ENCODE measurements around the gene ARID1B. TPM values are rescaled to one million over a fixed set of nuclear protein-coding genes. Genes with fewer than 3 reads are reported as not detected.

ARID1B gene
- total and polyA plus RNA-seq, 4 donors = 7.0 to 49.0 (median 24.2) TPM

- 97% methylated on average over 5 of the region's 5 CpGs for WGBS
- no peaks in the 10 kb centered on the region for H3K36me3 ChIP-seq (ENCODE audit: control insufficient read depth in 4 of 4, insufficient read depth in 3 of 4, low read depth in 1 of 4, low read length in 3 of 4)
- H3K9me3 ChIP-seq (ENCODE audit: control insufficient read depth in 4 of 4, low read length in 3 of 4) = no peaks in the 10 kb centered on the region
- H3K9ac ChIP-seq (ENCODE audit: low read depth in 1 of 2, low read length in 2 of 2) = no peak overlapping the region
- peaks cover 0 to 23% (median 10%) of the 10 kb centered on the region in 4 donors for H3K4me1 ChIP-seq (ENCODE audit: control insufficient read depth in 4 of 4, insufficient read depth in 4 of 4, low read length in 3 of 4)
- H3K27ac ChIP-seq (ENCODE audit: low read depth in 1 of 2, low read length in 2 of 2) = no peak overlapping the region
- no peak for TF ChIP-seq FOXA1 (IDR thresholded peaks at IDR 0.05)
- TF ChIP-seq, protein P1, sequence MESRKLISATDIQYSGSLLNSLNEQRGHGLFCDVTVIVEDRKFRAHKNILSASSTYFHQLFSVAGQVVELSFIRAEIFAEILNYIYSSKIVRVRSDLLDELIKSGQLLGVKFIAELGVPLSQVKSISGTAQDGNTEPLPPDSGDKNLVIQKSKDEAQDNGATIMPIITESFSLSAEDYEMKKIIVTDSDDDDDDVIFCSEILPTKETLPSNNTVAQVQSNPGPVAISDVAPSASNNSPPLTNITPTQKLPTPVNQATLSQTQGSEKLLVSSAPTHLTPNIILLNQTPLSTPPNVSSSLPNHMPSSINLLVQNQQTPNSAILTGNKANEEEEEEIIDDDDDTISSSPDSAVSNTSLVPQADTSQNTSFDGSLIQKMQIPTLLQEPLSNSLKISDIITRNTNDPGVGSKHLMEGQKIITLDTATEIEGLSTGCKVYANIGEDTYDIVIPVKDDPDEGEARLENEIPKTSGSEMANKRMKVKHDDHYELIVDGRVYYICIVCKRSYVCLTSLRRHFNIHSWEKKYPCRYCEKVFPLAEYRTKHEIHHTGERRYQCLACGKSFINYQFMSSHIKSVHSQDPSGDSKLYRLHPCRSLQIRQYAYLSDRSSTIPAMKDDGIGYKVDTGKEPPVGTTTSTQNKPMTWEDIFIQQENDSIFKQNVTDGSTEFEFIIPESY (IDR thresholded peaks at IDR 0.05) = no peak
- TF ChIP-seq, protein P2, sequence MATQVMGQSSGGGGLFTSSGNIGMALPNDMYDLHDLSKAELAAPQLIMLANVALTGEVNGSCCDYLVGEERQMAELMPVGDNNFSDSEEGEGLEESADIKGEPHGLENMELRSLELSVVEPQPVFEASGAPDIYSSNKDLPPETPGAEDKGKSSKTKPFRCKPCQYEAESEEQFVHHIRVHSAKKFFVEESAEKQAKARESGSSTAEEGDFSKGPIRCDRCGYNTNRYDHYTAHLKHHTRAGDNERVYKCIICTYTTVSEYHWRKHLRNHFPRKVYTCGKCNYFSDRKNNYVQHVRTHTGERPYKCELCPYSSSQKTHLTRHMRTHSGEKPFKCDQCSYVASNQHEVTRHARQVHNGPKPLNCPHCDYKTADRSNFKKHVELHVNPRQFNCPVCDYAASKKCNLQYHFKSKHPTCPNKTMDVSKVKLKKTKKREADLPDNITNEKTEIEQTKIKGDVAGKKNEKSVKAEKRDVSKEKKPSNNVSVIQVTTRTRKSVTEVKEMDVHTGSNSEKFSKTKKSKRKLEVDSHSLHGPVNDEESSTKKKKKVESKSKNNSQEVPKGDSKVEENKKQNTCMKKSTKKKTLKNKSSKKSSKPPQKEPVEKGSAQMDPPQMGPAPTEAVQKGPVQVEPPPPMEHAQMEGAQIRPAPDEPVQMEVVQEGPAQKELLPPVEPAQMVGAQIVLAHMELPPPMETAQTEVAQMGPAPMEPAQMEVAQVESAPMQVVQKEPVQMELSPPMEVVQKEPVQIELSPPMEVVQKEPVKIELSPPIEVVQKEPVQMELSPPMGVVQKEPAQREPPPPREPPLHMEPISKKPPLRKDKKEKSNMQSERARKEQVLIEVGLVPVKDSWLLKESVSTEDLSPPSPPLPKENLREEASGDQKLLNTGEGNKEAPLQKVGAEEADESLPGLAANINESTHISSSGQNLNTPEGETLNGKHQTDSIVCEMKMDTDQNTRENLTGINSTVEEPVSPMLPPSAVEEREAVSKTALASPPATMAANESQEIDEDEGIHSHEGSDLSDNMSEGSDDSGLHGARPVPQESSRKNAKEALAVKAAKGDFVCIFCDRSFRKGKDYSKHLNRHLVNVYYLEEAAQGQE (IDR thresholded peaks at IDR 0.05) = no peak
- no peak for TF ChIP-seq RXRA (IDR thresholded peaks at IDR 0.05)
- no peak for TF ChIP-seq JUND (IDR thresholded peaks at IDR 0.05)
- TF ChIP-seq EGR1 (IDR thresholded peaks at IDR 0.05; ENCODE audit: low read depth in 2 of 2) = no peak
- TF ChIP-seq FOXA2 (IDR thresholded peaks at IDR 0.05) = no peak
- no peak for TF ChIP-seq HNF4G (IDR thresholded peaks at IDR 0.05)
- no peak for TF ChIP-seq YY1 (IDR thresholded peaks at IDR 0.05)
- TF ChIP-seq MAX (IDR thresholded peaks at IDR 0.05) = no peak
- no peaks in the 10 kb centered on the region for H3K27me3 ChIP-seq (ENCODE audit: control insufficient read depth in 4 of 4, insufficient read depth in 4 of 4, low read length in 3 of 4)
- no peak for DNase-seq (ENCODE audit: low spot score)
- no peak overlapping the region for H3K4me3 ChIP-seq (ENCODE audit: low read depth in 1 of 3, low read length in 3 of 3)
Measured at GRCh38 chr6:156969233-156969632, 192.1 kb downstream of the ARID1B start.

DNA sequence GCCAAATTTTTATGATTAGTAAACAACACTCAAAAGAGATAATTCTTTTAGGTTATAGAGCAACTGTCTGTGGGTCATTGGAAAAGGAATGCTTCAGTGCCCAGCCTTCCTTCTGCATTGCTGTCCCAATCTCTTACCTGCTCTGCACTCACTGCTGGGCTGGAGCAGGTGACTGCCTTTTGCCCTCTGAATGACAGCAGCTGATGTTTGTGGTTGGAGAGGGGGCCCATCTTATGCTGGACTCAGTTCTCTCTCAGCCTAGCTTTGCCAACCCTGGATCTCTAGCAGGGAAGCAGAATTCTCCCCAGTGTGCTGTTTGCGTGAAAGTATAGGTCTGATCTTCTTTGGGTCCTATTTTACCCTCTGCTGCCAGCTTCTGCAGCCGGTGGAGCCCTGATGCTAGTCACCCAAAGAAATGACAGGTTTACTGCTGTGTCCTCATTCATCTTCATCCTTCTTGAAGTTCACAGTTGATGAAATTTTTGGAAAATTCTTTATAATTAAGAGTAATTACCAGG is 193.5 kb downstream of the ARID1B start:
- Histone ChIP-seq H3K27me3 (ENCODE audit: control insufficient read depth in 4 of 4, insufficient read depth in 4 of 4, low read length in 3 of 4) (no peaks in the 10 kb centered on the region), H3K4me3 (ENCODE audit: low read depth in 1 of 3, low read length in 3 of 3) (no peak overlapping the region), H3K27ac (ENCODE audit: low read depth in 1 of 2, low read length in 2 of 2) (no peak overlapping the region), H3K9ac (ENCODE audit: low read depth in 1 of 2, low read length in 2 of 2) (no peak overlapping the region), H3K9me3 (ENCODE audit: control insufficient read depth in 4 of 4, low read length in 3 of 4) (no peaks in the 10 kb centered on the region), H3K4me1 (ENCODE audit: control insufficient read depth in 4 of 4, insufficient read depth in 4 of 4, low read length in 3 of 4) (peaks cover 0 to 15% (median 4%) of the 10 kb centered on the region in 4 donors), H3K36me3 (ENCODE audit: control insufficient read depth in 4 of 4, insufficient read depth in 3 of 4, low read depth in 1 of 4, low read length in 3 of 4) (no peaks in the 10 kb centered on the region)
- no peak for TF ChIP-seq EGR1 (IDR thresholded peaks at IDR 0.05; ENCODE audit: low read depth in 2 of 2)
- TF ChIP-seq, protein P2 (IDR thresholded peaks at IDR 0.05) = no peak
- TF ChIP-seq FOXA2 (IDR thresholded peaks at IDR 0.05) = no peak
- no peak for TF ChIP-seq TAF1 (conservative IDR thresholded peaks at IDR 0.05)
- TF ChIP-seq, protein P1 (IDR thresholded peaks at IDR 0.05) = no peak
- TF ChIP-seq SP1 (IDR thresholded peaks at IDR 0.05) = no peak
- TF ChIP-seq FOXA1 (IDR thresholded peaks at IDR 0.05) = no peak
- no peak for TF ChIP-seq MAX (IDR thresholded peaks at IDR 0.05)
- no peak for TF ChIP-seq ATF3 (IDR thresholded peaks at IDR 0.05)
- no peak for TF ChIP-seq GABPA (IDR thresholded peaks at IDR 0.05 in 1 of 2, conservative IDR thresholded peaks at IDR 0.05 in 1 of 2)
- no peak for TF ChIP-seq CTCF (IDR thresholded peaks at IDR 0.05; ENCODE audit: low read depth, low read length, missing input control)
- no peak for TF ChIP-seq HNF4G (IDR thresholded peaks at IDR 0.05)
- no peak for TF ChIP-seq JUND (IDR thresholded peaks at IDR 0.05)
- no peak for TF ChIP-seq YY1 (IDR thresholded peaks at IDR 0.05)
- no peak for TF ChIP-seq HNF4A (conservative IDR thresholded peaks at IDR 0.05)
- TF ChIP-seq RXRA (IDR thresholded peaks at IDR 0.05) = no peak
- no peak for DNase-seq (ENCODE audit: low spot score)
- WGBS = 93% methylated on average over 2 of the region's 2 CpGs

All from liver (tissue), 9 donors.